ENCODE results near the gene CDRT15L2. TPM values are rescaled to one million over a fixed set of nuclear protein-coding genes. Genes with fewer than 3 reads are reported as not detected.

CDRT15L2 gene
- total and polyA plus RNA-seq, 10 of the 15 experiments (the other 5 are each of a cell fraction or from before 2014, with no cell fraction given), result not detected

GRCh38 chr17:20562587-20562986, 16.9 kb upstream of the CDRT15L2 start:
- TF ChIP-seq IRF4 (IDR thresholded peaks at IDR 0.05; ENCODE audit: low read depth, low read length), result no peak
- no peak for TF ChIP-seq NR2F1 (conservative IDR thresholded peaks at IDR 0.05)
- no peak for TF ChIP-seq NRF1 (conservative IDR thresholded peaks at IDR 0.05; ENCODE audit: low read depth, low read length)
- no peak for TF ChIP-seq CBFB (IDR thresholded peaks at IDR 0.05; ENCODE audit: low read depth)
- no peak for TF ChIP-seq EP300 (IDR thresholded peaks at IDR 0.05; ENCODE audit: borderline replicate concordance in 1 of 2, control insufficient read depth in 1 of 2, low read depth in 2 of 2, low read length in 2 of 2)
- no peak for TF ChIP-seq NFXL1 (IDR thresholded peaks at IDR 0.05; ENCODE audit: borderline replicate concordance)
- no peak for TF ChIP-seq WRNIP1 (IDR thresholded peaks at IDR 0.05; ENCODE audit: borderline replicate concordance, low read depth, low read length)
- TF ChIP-seq E2F8 (IDR thresholded peaks at IDR 0.05; ENCODE audit: low read depth, partially characterized antibody), result no peak
- TF ChIP-seq STAT1 (conservative IDR thresholded peaks at IDR 0.05), result no peak
- TF ChIP-seq HDAC2 (IDR thresholded peaks at IDR 0.05), result no peak
- TF ChIP-seq POU2F2 (IDR thresholded peaks at IDR 0.05; ENCODE audit: borderline replicate concordance, low read depth, low read length), result no peak
- TF ChIP-seq ZNF622 (IDR thresholded peaks at IDR 0.05), result no peak
- TF ChIP-seq MYB (IDR thresholded peaks at IDR 0.05; ENCODE audit: borderline replicate concordance, low read depth, low read length), result no peak
- no peak for TF ChIP-seq PKNOX1 (IDR thresholded peaks at IDR 0.05)
- TF ChIP-seq CREB1 (IDR thresholded peaks at IDR 0.05; ENCODE audit: low read depth), result no peak
- TF ChIP-seq RBBP5 (conservative IDR thresholded peaks at IDR 0.05), result no peak
- TF ChIP-seq SIX5 (IDR thresholded peaks at IDR 0.05; ENCODE audit: low read depth, low read length, severe bottlenecking), result no peak
- no peak for TF ChIP-seq E2F4 (IDR thresholded peaks at IDR 0.05; ENCODE audit: low read depth, low read length)
- no peak for TF ChIP-seq HDGF (IDR thresholded peaks at IDR 0.05)
- Histone ChIP-seq H3K27me3 (replicated peaks in 1 of 2; ENCODE audit: control insufficient read depth in 2 of 2, insufficient read depth in 2 of 2, low read length in 1 of 2) (no peaks in the 10 kb centered on the region), H2AFZ (ENCODE audit: control insufficient read depth, low read depth, low read length) (no peak overlapping the region), H4K20me1 (ENCODE audit: control insufficient read depth, insufficient read depth) (no peaks in the 10 kb centered on the region), H3K79me2 (ENCODE audit: control insufficient read depth, insufficient read depth, low read length) (no peaks in the 10 kb centered on the region), H3K9me3 (replicated peaks; ENCODE audit: control insufficient read depth, insufficient read depth, low read length) (no peaks in the 10 kb centered on the region), H3K4me1 (ENCODE audit: control insufficient read depth, insufficient read depth, low read length) (no peaks in the 10 kb centered on the region), H3K9ac (ENCODE audit: control insufficient read depth, insufficient read depth, low read length) (no peak overlapping the region), H3K4me3 (no peak overlapping the region), H3K27ac (ENCODE audit: control insufficient read depth, insufficient read depth) (no peak overlapping the region), H3K36me3 (ENCODE audit: control insufficient read depth in 2 of 2, insufficient read depth in 2 of 2, low read length in 1 of 2) (no peaks in the 10 kb centered on the region), H3K4me2 (ENCODE audit: control insufficient read depth, insufficient read depth) (no peak overlapping the region)
- DNase-seq (ENCODE audit: low read depth, low spot score) (no peak), ATAC-seq (no peak), FAIRE-seq (no peak)
- in situ Hi-C loops (cut with MboI) (no loop called here), intact Hi-C loops (cut with micrococcal nuclease; ENCODE audit: unreplicated experiment) (no loop called here)
- POLR2A ChIA-PET, result no interaction called here
- WGBS (ENCODE audit: insufficient coverage, insufficient replicate concordance, low lambda C conversion rate, missing lambda C conversion rate), result 59% methylated on average over 3 of the region's 3 CpGs
- SMC1A ChIA-PET (ENCODE audit: uncharacterized antibody, unreplicated experiment), result no interaction called here
- CTCF ChIA-PET, result no interaction called here
- RAD21 ChIA-PET (ENCODE audit: unreplicated experiment), result no interaction called here
- BruUV-seq (replicated peaks), result no TSS peak

Data from GM12878 (cell line).